HG02938 (cell line): ENCODE measurements around the gene TGM4.
"Not testable (repeated sequence)": the region's sequence is repeated elsewhere in the genome, so short reads cannot be mapped to it uniquely, and the experiment has no call there.

ENCODE experiments used
- ATAC-seq: cut with Tn5 transposase; IDR thresholded peaks from one replicate; pipeline ENCODE4 v1.9.1; 2021; ENCODE audit warnings: mild to moderate bottlenecking, moderate library complexity; ENCODE audit not compliant: unreplicated experiment

The TGM4 gene

DNA sequence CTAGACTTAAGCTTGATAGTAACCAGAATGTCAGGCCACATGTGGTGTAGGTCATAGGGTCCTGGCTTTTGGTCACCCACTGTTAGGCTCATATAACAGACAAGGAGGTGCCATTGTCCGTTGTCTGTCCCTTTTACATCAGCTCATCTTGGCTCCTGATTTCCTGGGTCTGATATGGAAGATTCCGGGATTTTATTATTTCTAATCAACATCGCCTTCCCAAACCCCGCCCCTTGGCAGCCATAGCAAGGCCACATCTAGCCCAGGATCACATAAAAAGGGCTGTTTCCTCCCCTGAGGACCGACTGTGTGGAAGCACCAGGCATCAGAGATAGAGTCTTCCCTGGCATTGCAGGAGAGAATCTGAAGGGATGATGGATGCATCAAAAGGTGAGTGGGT lies at the start of gene TGM4:
TSS of gene TGM4 (plus strand) at position 301 of the 400 bp plus-strand sequence. CDS start at position 372, 71 bp downstream.
- no peak for ATAC-seq

DNA sequence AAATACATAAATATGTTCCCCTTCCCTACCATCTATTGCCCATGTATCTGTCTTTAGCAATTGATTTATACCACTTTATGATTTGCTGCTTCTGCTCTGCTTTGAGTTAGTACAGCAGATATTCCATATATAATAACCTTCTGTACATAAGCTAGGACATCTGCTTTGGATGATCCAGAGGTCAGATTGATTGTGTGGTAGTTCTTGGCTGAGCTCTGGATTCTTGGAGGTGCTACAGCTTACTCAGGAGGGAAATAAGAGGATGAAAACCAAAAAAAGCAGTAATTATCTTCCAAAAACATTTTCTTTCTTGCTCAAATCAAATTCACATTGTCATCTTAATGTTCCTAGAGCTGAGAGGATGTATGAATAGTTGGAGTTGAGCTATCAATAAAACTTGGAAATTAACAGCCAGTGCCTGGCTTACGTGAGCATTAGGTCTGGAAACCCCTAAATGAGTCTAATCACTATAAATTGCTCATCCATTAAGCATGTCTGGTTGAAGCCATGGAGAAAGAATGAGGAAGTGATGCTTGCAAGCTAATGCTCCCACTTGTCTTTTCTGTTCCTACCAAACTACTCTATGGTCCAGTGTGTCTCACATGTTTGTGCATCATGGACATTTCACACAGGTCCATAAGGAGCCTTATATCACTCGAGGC lies 49.0 kb upstream of the TGM4 start:
- ATAC-seq, result no peak

DNA sequence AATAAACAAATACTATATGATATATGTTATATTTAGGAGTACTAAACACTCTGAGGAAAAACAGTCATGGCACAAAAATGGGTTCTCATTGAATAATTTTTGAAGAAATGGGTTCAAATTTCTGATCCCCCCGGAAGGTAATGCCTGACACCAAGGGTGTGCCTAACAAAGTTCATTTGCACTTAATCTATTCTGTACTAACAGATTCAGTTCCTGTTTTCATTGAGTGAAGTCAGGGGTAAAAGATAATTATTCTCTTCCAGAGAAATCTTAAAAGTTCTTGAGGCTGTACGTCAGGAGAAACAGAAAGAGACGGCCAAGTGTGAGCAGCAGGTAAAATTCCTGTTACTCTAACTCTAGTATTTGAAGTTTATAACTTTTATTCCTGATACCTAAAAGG lies 47.2 kb upstream of the TGM4 start:
- ATAC-seq, result no peak

DNA sequence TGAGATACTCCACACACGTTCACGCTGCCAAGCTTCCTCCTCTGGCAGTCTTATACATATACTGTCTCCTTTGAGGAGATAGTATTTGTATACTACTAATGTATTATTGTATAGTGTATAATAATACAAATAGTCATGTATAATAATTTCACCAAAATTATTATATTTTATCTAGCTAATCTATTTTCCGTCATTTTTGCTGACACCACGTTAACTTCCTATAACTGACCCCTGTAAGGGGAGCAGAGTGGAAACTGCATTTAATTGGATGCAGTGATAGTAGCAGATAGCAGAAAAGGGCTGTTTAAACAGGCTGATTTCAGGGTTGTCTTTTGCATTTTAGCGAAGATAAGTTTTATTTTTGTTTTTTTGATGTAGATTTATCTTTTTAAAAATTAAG lies 43.2 kb upstream of the TGM4 start:
- ATAC-seq, result no peak

DNA sequence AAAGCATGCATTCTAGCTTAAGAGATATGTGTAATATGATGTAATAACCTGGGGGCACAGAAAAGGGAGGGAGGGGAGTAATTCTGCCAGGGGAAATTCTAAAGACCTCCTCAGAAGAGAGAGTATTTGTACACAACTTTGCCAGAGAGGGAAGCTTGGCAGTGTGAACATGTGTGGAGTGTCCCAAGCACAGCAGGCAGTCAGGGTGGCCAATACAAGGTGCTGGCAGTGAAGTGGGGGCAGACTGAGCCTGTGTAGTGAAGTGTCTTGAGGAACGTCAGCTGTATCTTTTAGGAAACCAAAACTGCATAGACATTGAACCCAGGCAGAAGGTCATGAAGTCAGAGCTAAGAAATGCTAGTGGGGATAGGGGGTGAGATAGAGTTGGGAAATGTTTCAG lies 42.4 kb upstream of the TGM4 start:
- no peak for ATAC-seq

DNA sequence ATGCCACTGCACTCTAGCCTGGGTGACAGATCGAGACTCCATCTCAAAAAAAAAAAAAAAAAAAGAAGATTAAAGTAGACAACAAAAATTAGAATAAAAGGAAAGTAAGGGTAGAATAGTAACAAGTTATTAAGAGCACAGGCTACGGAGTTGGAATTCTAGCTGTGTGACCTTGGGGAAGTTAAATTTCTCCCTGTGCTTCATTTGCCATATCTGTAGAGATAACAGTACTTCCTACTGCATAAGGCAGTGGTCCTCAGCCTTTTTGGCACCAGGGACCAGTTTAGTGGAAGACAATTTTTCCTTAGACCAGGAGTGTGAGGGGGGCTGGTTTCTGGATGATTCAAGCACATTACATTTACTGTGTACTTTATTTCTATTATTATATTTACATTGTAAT lies 41.4 kb upstream of the TGM4 start:
- no peak for ATAC-seq

DNA sequence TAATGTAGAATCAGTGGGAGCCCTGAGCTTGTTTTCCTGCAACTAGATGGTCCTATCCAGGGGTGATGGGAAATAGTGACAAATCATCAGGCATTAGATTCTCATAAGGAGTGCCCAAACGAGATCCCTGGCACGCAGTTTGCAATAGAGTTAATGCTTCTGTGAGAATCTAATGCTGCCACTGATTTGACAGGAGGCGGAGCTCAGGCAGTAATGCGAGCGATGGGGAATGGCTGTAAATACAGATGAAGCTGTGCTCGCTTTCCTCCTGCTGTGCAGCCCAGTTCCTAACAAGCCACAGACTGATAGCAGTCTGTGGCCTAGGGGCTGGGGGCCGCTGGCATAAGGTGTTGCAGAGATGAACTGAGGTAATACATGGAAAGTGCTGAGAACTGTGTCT lies 41.0 kb upstream of the TGM4 start:
- ATAC-seq, result no peak

DNA sequence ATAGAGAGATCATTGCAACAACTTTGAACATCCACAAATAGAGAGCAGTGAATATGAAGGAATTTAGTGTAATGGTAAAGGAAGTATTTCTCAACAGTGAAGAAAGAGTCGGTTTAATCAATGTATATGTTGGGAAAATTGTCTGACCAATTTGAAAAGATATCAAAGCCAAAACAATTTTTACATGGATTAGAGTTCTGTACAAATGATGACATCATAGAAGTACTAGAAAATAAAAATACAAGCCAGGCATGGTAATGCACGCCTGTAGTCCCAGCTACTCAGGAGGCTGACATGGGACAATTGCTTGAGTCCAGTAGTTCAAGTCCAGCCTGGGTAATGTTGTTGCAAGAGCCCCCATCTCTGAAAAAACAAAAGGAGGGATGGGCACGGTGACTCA lies 38.7 kb upstream of the TGM4 start:
- ATAC-seq, result no peak

DNA sequence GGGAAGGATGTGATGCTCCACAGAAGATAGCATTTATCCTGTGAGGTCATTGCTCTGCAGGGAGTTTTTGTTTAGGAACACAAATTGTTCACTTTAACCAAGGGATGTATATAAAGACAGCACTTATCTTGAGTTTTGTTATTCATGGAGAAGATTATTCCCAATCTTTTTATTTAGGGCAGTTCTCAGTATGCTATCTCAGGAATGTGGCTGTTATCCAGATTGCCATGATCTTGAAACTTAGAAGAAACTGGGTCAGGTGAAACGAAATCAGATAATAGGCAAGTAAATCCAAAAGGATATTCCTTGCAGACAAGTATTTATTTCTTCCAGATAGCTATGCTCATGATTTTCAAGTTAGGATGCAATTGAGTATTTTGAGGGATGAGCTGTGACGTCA lies 32.0 kb upstream of the TGM4 start:
- ATAC-seq, result no peak

DNA sequence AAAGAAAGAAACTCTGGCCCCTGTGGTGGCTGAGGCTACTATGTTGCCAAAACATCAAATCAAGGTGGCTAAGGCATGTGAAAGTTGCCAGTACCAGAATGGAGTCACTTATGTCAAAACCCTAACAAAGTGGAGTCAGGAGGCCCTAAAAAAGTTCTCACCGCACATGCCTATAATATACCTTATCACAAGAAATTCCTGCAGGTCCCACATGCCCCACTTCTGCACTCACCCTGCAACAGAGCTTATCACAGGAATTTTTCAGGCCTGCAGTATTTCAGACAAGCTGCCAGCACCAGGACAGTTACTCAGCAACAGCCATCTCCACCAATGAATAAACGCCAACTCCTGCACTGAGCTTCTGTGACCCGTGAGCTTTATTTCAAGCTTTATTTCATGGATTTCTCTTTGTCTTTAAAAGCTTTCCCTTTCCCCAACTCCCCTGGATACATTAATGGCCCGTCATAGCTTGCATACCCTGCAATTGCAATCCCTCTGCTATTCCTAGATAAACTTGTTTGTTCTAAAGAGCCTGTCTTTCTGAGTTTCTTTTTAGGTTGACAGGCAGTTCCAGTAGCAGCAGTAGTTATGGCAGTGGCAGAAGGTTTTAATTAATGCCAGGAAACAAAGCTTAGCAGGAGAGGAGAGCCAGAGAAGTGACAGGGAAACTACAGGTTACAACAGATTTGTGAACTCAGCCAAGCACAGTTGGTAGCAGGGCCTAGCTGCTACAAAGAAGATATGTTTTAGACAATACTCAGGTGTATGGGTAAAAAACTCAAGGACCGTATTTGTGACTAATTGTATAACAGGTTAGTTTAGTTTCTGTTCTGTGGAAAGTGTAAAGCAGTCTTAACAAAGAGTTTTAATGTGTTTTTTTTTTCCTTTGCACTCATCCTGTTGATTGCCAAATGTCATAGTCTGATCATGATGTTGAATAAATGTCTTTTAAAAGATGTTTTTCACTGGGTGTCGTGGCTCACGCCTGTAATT lies 28.6 kb upstream of the TGM4 start:
- no peak for ATAC-seq

DNA sequence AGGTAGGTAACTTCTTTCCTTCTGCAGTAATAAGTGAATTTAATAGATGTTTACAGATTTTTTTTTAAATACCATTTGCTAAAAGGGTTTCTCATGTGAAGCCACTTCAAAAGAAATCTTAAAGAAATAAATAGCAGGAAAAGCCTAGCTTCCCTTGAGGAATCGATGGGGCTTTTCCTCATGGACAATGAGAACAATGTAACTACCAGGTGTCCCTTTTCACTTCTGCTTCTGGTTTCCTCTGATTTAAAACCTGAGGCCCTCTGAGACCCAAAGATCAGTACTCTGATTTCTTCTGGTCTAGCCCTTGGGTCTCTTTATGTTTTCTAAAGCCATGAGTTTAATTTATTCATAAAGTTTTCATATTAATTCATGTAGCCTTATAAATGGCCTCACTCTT lies 25.8 kb upstream of the TGM4 start:
- no peak for ATAC-seq

DNA sequence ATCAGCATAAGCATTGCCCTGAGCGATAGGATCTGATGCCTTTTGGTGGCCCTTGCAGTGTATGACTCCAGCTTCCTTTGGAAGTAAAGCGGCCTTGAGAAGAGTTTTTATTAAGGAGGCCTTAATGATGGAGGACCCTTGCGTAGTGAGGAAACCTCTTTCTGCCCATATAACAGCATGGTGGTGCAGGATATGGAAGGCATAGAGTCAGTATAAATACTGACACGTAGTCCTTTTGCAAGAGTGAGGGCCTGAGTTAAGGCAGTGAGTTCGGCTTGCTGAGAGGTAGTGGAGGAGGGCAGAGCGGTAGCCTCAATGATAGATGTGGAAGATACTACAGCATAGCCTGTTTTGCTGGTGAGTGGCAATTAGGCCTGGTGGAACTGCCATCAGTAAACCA lies 17.7 kb upstream of the TGM4 start:
- not testable (repeated sequence) for ATAC-seq

DNA sequence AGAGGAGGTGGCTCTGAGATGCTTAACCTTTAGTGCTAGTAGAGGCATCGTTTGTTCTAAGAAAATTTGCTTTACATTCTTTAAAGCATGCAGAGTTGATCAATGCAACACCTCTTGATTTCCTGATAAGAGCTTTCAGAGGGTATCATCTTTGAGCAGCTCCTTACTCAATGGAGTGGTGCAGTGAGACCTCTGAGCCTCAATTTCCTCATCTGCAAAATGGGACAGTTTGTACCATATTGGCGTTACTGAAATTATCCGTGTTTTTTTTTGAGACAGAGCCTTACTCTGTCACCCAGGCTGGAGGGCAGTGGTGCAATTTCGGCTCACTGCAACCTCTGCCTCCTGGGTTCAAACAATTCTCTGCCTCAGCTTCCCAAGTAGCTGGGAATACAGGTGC lies 14.3 kb upstream of the TGM4 start:
- ATAC-seq, result no peak

DNA sequence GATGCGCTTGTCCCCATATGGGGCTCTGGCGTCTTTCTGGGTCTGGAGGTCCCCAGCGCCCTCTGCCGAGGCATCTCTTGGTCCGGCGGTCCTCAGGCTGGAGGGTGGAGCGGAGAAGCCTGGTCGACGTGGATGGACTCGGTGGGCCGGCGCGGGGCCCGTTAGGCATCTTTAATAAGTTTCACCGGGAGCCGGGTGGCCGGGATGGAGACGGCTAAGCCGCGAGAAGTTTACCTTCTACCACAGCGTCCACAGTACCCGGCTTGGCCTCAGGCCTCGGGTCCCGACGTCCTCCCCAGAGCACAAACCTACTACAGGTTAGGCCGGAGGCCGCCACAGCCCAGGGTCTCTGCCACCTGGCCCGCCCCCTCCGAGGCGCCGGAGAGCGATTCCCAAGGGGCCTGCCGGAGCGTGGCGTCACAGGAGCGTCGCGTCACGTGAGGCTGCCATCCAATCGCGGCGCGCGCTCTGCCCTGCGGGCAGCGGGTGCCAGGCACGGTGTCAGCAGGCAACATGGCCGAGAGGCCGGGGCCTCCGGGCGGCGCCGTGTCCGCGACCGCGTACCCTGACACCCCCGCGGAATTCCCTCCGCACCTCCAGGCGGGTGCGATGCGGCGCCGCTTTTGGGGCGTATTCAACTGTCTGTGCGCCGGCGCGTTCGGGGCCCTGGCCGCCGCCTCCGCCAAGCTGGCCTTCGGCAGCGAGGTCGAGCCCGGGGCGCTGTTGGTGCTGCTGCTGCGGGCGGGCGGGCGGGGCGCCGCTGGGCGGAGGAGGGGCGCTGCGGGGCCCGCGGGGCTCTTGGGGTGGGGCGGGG lies 12.8 kb upstream of the TGM4 start, which contains the start of gene TMEM42:
TSS of gene TMEM42 (plus strand) at position 501 of the 814 bp plus-strand sequence. CDS start at position 514, 13 bp downstream.
- peak; percentile 85 for ATAC-seq

DNA sequence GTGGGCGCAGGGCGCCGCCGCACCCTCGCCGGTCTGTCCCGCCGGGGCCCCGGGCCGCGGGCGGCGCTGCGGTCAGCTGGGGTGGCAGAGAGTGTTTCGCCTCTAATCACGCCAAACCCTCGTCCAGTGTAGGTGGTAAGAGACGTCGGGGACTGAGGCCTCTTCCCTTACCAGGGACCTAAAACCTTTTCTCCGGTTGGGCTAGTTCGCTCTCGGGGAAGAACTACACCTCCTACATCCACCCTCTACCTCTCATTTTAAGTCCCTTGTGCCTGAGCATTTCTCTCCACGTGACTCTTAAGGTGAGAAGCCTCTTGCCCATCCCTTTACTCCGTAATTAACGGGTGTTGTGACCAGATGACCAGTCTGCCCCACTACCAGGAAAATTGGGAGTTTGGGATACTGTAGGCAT lies 12.2 kb upstream of the TGM4 start:
- ATAC-seq, result peak; percentile 15

DNA sequence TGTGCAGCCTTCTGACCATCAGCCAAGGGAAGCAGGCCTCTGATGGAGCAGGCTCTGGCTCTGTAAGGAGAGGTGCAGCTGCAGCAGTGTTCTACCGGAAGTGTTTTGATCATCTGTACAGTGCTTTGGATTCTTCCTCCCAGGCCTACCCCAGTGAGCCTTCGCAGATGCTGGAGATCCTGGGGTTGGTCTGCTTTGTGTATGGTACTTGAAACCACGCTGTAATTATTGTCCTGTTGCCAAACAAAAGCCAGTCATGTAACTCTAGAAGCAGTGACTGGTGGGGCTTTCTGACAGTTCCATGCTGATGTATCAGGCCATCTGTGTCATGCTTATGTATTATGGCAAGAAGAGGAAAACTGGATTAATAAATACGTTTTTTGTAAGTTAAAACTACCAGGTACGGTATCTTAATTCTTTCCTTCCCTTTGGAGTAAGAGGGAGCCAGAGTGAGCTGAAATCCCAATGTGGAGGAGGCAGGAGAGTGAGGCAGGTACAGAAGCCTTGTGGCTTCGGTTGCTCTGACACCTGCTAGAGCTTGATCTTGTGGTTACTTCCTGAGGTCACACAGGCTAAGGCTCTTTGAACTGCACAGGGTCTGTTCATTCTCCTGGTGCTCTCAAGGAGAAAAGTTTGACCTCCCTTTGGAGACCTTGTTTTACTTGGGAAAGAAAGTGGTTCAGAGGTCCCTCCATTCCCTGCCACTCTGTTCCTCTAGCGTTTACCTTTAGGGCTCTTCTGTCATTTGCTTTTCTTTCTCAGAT lies 9.0 kb upstream of the TGM4 start:
- ATAC-seq, result no peak

DNA sequence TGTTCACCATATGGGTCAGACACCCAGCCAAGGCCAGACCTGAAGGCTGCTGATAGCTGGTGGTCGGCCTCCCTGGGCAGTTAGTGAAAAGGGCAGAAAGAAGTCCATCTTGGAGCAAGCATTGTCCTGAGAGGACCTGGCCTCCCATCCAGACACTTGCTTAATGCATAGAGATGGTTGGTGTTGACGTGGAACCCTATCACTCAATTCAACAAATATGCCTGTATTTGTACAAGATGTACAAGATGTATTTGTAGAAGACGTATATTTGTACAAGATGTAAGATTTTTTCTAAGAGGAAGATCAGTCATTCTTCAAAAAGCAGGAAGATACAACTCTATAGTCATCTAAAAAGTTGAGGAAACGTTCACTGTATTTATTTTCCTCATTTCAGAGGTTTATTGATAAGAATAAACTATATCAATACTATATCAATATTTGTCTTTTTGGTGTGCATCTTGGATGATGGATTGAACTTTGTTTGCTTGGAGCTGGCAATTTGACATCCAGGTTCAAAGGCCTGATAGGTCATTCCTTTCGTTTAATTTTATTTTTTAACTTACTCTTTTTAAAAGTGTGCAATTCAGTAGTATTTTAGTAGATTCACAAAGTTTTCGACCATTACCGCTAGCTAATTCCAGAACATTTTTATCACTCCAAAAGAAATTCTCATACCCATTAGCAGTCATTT lies 6.8 kb upstream of the TGM4 start:
- ATAC-seq, result no peak

DNA sequence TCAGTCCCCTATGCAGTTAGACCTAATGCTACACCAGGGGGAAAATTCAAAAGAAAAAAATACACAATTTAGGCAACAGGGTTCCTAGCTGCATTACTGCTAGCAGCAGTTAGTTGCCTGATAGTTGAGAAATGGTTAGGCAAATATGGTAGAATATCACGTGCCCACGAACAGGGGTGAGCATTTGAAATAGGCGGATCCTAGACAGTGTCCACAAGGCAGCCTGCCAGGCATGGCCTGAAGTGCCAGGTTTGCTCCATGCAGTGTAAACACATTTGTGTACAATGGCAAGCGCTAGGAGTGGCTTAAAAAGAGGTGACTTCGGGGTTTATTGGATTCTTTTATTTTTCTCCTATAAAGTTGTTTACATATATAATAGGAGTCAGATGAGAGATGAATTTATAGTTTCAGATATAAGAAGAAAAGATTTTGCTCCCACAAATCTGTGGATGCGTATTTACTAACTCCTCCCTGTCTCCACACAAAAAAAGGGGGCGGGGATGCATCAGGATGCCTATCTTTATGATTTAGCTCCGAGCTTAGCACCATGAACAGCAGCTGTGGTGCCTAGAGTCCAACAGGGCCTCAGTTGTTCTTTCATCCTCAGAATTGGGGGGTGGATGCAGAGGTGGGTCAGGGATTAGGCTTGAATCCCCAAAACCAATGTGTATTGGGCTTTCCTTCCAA lies 3.9 kb upstream of the TGM4 start:
- no peak for ATAC-seq

DNA sequence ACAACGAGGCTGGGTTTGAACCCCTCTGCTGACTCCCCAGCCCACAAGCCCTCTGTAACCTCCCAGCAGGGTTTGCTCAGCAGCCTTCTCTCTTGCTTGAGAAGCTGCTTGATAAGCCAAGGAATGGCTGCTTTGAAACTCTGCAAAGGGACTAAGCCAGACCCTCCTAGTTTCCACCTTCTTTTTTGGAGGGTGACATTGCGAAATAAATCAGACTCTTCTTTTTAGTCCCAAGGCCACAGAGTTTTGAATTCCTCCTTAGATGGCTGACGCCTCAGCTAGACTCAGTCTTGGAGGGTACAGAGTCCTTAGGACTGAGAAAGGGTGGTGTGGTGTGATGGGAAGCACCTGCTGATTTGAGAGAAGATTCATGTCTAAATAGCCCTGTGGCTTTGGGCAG lies 1.2 kb downstream of the TGM4 start:
- no peak for ATAC-seq
